RWPE2 (cell line): ENCODE data around the gene ADCYAP1R1.

ENCODE experiments used
- ATAC-seq: fragments of 200-7000 bp; cut with Tn5 transposase; 3 replicates; pipeline ENCODE4 v1.9.1; 2021; ENCODE audit warnings: low read depth
- DNase-seq: peaks from one replicate; pipeline ENCODE4 v3.0.0-alpha.2; 2020; ENCODE audit warnings: low spot score
- H3K27ac ChIP-seq: fragments of 450-650 bp; 2 replicates; pipeline ENCODE4 v1.5.1; 2017; ENCODE audit warnings: mild to moderate bottlenecking; ENCODE audit not compliant: poor library complexity, severe bottlenecking
- H3K27me3 ChIP-seq: fragments of 250-450 bp; sonication (Bioruptor Pico); 2 replicates; pipeline ENCODE4 v1.5.1; 2021; ENCODE audit warnings: mild to moderate bottlenecking, moderate library complexity; ENCODE audit not compliant: insufficient read depth, poor library complexity, severe bottlenecking
- H3K36me3 ChIP-seq: fragments of 250-450 bp; sonication (Bioruptor Pico); 2 replicates; pipeline ENCODE4 v1.5.1; 2020; ENCODE audit warnings: low read depth, mild to moderate bottlenecking, moderate library complexity
- H3K4me1 ChIP-seq: fragments of 250-450 bp; sonication (Bioruptor Pico); 2 replicates; pipeline ENCODE4 v1.5.1; 2021; ENCODE audit warnings: mild to moderate bottlenecking, moderate library complexity; ENCODE audit not compliant: insufficient read depth, poor library complexity, severe bottlenecking
- H3K4me3 ChIP-seq: fragments of 250-450 bp; sonication (Bioruptor Pico); 2 replicates; pipeline ENCODE4 v1.5.1; 2021; ENCODE audit warnings: mild to moderate bottlenecking, moderate library complexity; ENCODE audit not compliant: severe bottlenecking
- H3K9me3 ChIP-seq: fragments of 250-450 bp; sonication (Bioruptor Pico); 2 replicates; pipeline ENCODE4 v1.5.1; 2021; ENCODE audit warnings: mild to moderate bottlenecking, moderate library complexity; ENCODE audit not compliant: severe bottlenecking
- CTCF ChIP-seq: fragments of 450-650 bp; IDR thresholded peaks from one replicate; pipeline ENCODE4 v1.5.1; 2017; ENCODE audit warnings: mild to moderate bottlenecking, moderate library complexity; ENCODE audit not compliant: poor library complexity, severe bottlenecking

The ADCYAP1R1 gene

GRCh38 chr7:31123321-31123720 lies 71.2 kb downstream of the ADCYAP1R1 start:
- no peak overlapping the region for H3K4me3 ChIP-seq
- ATAC-seq: no peak

GRCh38 chr7:31123726-31124125 lies 71.6 kb downstream of the ADCYAP1R1 start:
- Histone ChIP-seq H3K9me3 (no peaks in the 10 kb centered on the region), H3K4me1 (no peaks in the 10 kb centered on the region), H3K27me3 (peaks cover 3% of the 10 kb centered on the region), H3K27ac (no peak overlapping the region), H3K36me3 (no peaks in the 10 kb centered on the region), H3K4me3 (no peak overlapping the region)
- DNase-seq (no peak), ATAC-seq (no peak)
- TF ChIP-seq CTCF: no peak

More at GRCh38 chr7:31123321-31123720, 71.2 kb downstream of the ADCYAP1R1 start:
- no peaks in the 10 kb centered on the region for H3K36me3 ChIP-seq
- H3K4me1 ChIP-seq: no peaks in the 10 kb centered on the region
- TF ChIP-seq CTCF: no peak
- peaks cover 3% of the 10 kb centered on the region for H3K27me3 ChIP-seq
- no peak for DNase-seq
- H3K9me3 ChIP-seq: no peaks in the 10 kb centered on the region
- H3K27ac ChIP-seq: no peak overlapping the region

- Histone ChIP-seq H3K36me3 (no peaks in the 10 kb centered on the region), H3K9me3 (no peaks in the 10 kb centered on the region), H3K27ac (no peak overlapping the region), H3K27me3 (peaks cover 3% of the 10 kb centered on the region), H3K4me3 (no peak overlapping the region), H3K4me1 (no peaks in the 10 kb centered on the region)
- no peak for TF ChIP-seq CTCF
- no peak for ATAC-seq
- no peak for DNase-seq
These were observed 73.1 kb downstream of the ADCYAP1R1 start for GRCh38 chr7:31125171-31125570.

- ATAC-seq (no peak), DNase-seq (no peak)
- Histone ChIP-seq H3K4me3 (no peak overlapping the region), H3K4me1 (no peaks in the 10 kb centered on the region), H3K27ac (no peak overlapping the region), H3K27me3 (peaks cover 3% of the 10 kb centered on the region), H3K9me3 (no peaks in the 10 kb centered on the region), H3K36me3 (no peaks in the 10 kb centered on the region)
- peak; percentile 50 for TF ChIP-seq CTCF
These were observed 74.9 kb downstream of the ADCYAP1R1 start for GRCh38 chr7:31126976-31127375.

- H3K4me3 ChIP-seq: no peak overlapping the region
- no peaks in the 10 kb centered on the region for H3K9me3 ChIP-seq
- peak; percentile 21 for TF ChIP-seq CTCF
- no peaks in the 10 kb centered on the region for H3K36me3 ChIP-seq
- DNase-seq: no peak
- no peak overlapping the region for H3K27ac ChIP-seq
- ATAC-seq: 0 out of 3 replicates have a peak, but pooled peaks have one; percentile 33
- no peaks in the 10 kb centered on the region for H3K4me1 ChIP-seq
- no peaks in the 10 kb centered on the region for H3K27me3 ChIP-seq
These were observed 77.0 kb downstream of the ADCYAP1R1 start for GRCh38 chr7:31129067-31129466.
